Tibial nerve (tissue), 4 donors: Measurements from ENCODE around the gene C1orf232. TPM values are rescaled to one million over a fixed set of nuclear protein-coding genes. Genes with fewer than 3 reads are reported as not detected.

Experiments used
- DNase-seq, 2 donors: peaks; one replicate each; pipeline ENCODE4 v3.0.0-alpha.2; 2019; ENCODE audit warnings: low spot score in 2 of 2
- H3K27ac ChIP-seq, 4 donors: fragments of 200-600 bp; sonication (generic) in 3 of 4; one replicate each; pipeline ENCODE4 v1.5.1; 2017 to 2019; ENCODE audit warnings: mild to moderate bottlenecking in 1 of 4
- H3K27me3 ChIP-seq, 2 donors: fragments of 200-600 bp; sonication (generic) in 1 of 2; one replicate each; pipeline versions ENCODE4 v1.5.1 to v1.6.0; 2017 to 2019
- H3K36me3 ChIP-seq, 3 donors: fragments of 200-600 bp; sonication (generic); one replicate each; pipeline ENCODE4 v1.5.1; 2018 to 2019
- H3K4me1 ChIP-seq, 4 donors: fragments of 200-600 bp; sonication (generic) in 3 of 4; one replicate each; pipeline ENCODE4 v1.5.1; 2017 to 2019
- H3K4me3 ChIP-seq, 4 donors: fragments of 200-600 bp; sonication (generic) in 3 of 4; one replicate each; pipeline ENCODE4 v1.5.1; 2017 to 2019; ENCODE audit warnings: mild to moderate bottlenecking in 1 of 4, moderate library complexity in 1 of 4
- H3K9me3 ChIP-seq, 4 donors: fragments of 200-600 bp; sonication (generic) in 3 of 4; one replicate each; pipeline ENCODE4 v1.5.1; 2017 to 2019
- CTCF ChIP-seq, 5 experiments: fragments of 200-600 bp in 3 of 5; fragments of 450-650 bp in 2 of 5; sonication (generic) in 3 of 5; IDR thresholded peaks; one replicate each; pipeline ENCODE4 v1.5.1; 2016 to 2019; ENCODE audit warnings: antibody characterized with exemption in 5 of 5, mild to moderate bottlenecking in 3 of 5, moderate library complexity in 2 of 5
- EP300 ChIP-seq, 2 donors: sonication (generic); formaldehyde crosslinking; IDR thresholded peaks; one replicate each; pipeline ENCODE4 v1.6.1; 2017; ENCODE audit warnings: antibody characterized with exemption in 2 of 2, mild to moderate bottlenecking in 1 of 2
- POLR2A ChIP-seq, 2 donors: fragments of 450-650 bp; IDR thresholded peaks; one replicate each; pipeline ENCODE4 v1.6.1; 2017; ENCODE audit warnings: antibody characterized with exemption in 2 of 2, mild to moderate bottlenecking in 2 of 2, moderate library complexity in 2 of 2
- WGBS, 2 donors: methylation state at CpG; one replicate each; pipeline ENCODE4 v1.1.5; 2018; 5-methylcytosine and 5-hydroxymethylcytosine counted together
- total RNA-seq, 4 donors: library from RNA; depleted of rRNA; stranded (reverse); fragments of >200 nt; gene quantifications; one replicate each; pipeline ENCODE4 v1.1.0, GENCODE V29; 2016

C1orf232 gene
- total RNA-seq, 4 donors from 2014 or later: not detected

GRCh38 chr1:26171084-26172072 lies 2.6 kb upstream of the C1orf232 start, which contains the start of gene ZNF593OS:
TSS of gene ZNF593OS (minus strand) at chr1:26171832. CDS start at chr1:26171661, 171 bp downstream.
- no peaks in the 10 kb centered on the region for H3K27me3 ChIP-seq
- WGBS, 2 donors: 90 to 91% methylated on average over 32 to 34 of the region's 34 CpGs
- H3K27ac ChIP-seq: peak within 1 kb of the TSS in 1 of 4 donors; percentile 86
- H3K4me3 ChIP-seq: peak within 1 kb of the TSS in 3 of 4 donors; percentile 84 to 96 (median 85)
- peaks cover 0 to 18% (median 0%) of the 10 kb centered on the region in 3 donors for H3K36me3 ChIP-seq
- H3K4me1 ChIP-seq: peaks cover 0 to 22% (median 7%) of the 10 kb centered on the region in 4 donors
- no peak for TF ChIP-seq POLR2A (IDR thresholded peaks at IDR 0.05)
- TF ChIP-seq CTCF (IDR thresholded peaks at IDR 0.05): no peak
- no peak for TF ChIP-seq EP300 (IDR thresholded peaks at IDR 0.05)
- no peaks in the 10 kb centered on the region for H3K9me3 ChIP-seq
- no peak for DNase-seq

- WGBS, 2 donors: 73 to 76% methylated on average over 9 of the region's 9 CpGs
- peak overlapping the region in 3 of 4 donors; percentile 84 to 86 (median 86) for H3K27ac ChIP-seq
- TF ChIP-seq POLR2A (IDR thresholded peaks at IDR 0.05) (no peak), CTCF (IDR thresholded peaks at IDR 0.05) (no peak), EP300 (IDR thresholded peaks at IDR 0.05) (no peak)
These were observed 1.7 kb upstream of the C1orf232 start for GRCh38 chr1:26170472-26170821.

GRCh38 chr1:26169669-26170471 lies 1.1 kb upstream of the C1orf232 start, which contains the start of gene ZNF593:
TSS of gene ZNF593 (plus strand) at chr1:26169908. CDS start at chr1:26169984, 76 bp downstream.
- WGBS, 2 donors: 2 to 4% methylated on average over 18 to 52 of the region's 76 CpGs

More at GRCh38 chr1:26170472-26170821, 1.7 kb upstream of the C1orf232 start:
- peaks cover 0 to 18% (median 0%) of the 10 kb centered on the region in 3 donors for H3K36me3 ChIP-seq
- H3K27me3 ChIP-seq: no peaks in the 10 kb centered on the region
- peak overlapping the region; percentile 84 to 96 (median 87) for H3K4me3 ChIP-seq
- H3K9me3 ChIP-seq: no peaks in the 10 kb centered on the region
- peaks cover 0 to 22% (median 7%) of the 10 kb centered on the region in 4 donors for H3K4me1 ChIP-seq
- no peak for DNase-seq

GRCh38 chr1:26169198-26169554 lies 413 bp upstream of the C1orf232 start:
- WGBS, 2 donors: 53 to 56% methylated on average over 4 of the region's 4 CpGs

More at GRCh38 chr1:26169669-26170471, 1.1 kb upstream of the C1orf232 start, which contains the start of gene ZNF593:
- peaks cover 0 to 22% (median 7%) of the 10 kb centered on the region in 4 donors for H3K4me1 ChIP-seq
- peaks cover 0 to 18% (median 0%) of the 10 kb centered on the region in 3 donors for H3K36me3 ChIP-seq
- TF ChIP-seq POLR2A (IDR thresholded peaks at IDR 0.05): peak; percentile 49 to 57
- TF ChIP-seq CTCF (IDR thresholded peaks at IDR 0.05): peak; percentile 93 to 98 (median 98)
- TF ChIP-seq EP300 (IDR thresholded peaks at IDR 0.05): peak; percentile 67 to 78
- peak within 1 kb of the TSS; percentile 84 to 96 (median 87) for H3K4me3 ChIP-seq
- H3K9me3 ChIP-seq: no peaks in the 10 kb centered on the region
- H3K27ac ChIP-seq: peak within 1 kb of the TSS; percentile 69 to 86 (median 85)
- peak; percentile 80 to 81 for DNase-seq
- H3K27me3 ChIP-seq: no peaks in the 10 kb centered on the region

More at GRCh38 chr1:26169198-26169554, 413 bp upstream of the C1orf232 start:
- peaks cover 0 to 28% (median 7%) of the 10 kb centered on the region in 4 donors for H3K4me1 ChIP-seq
- peak overlapping the region in 3 of 4 donors; percentile 84 to 89 (median 85) for H3K4me3 ChIP-seq
- peaks cover 0 to 18% (median 0%) of the 10 kb centered on the region in 3 donors for H3K36me3 ChIP-seq
- H3K27ac ChIP-seq: peak overlapping the region; percentile 69 to 86 (median 85)
- no peaks in the 10 kb centered on the region for H3K27me3 ChIP-seq
- no peaks in the 10 kb centered on the region for H3K9me3 ChIP-seq
- DNase-seq: no peak
- TF ChIP-seq POLR2A (IDR thresholded peaks at IDR 0.05) (no peak), EP300 (IDR thresholded peaks at IDR 0.05) (no peak), CTCF (IDR thresholded peaks at IDR 0.05) (no peak)
